Liver (tissue), 9 donors: Measurements from ENCODE around the gene CXCL17. TPM values are rescaled to one million over a fixed set of nuclear protein-coding genes. Genes with fewer than 3 reads are reported as not detected.

Experiments used
- DNase-seq: peaks from one replicate; pipeline ENCODE4 v3.0.0-alpha.2; 2017; ENCODE audit warnings: low spot score
- H3K27ac ChIP-seq, 2 donors: one replicate each; pipeline ENCODE4 v1.7.0; 2013; ENCODE audit warnings: inconsistent platforms in 2 of 2, low read length in 2 of 2, control low read depth in 1 of 2, low read depth in 1 of 2, mild to moderate bottlenecking in 1 of 2
- H3K27me3 ChIP-seq, 4 donors: one replicate each; pipeline versions ENCODE4 v1.6.1 to v1.7.0; 2013; ENCODE audit warnings: low read length in 3 of 4, inconsistent platforms in 1 of 4, mild to moderate bottlenecking in 1 of 4, moderate library complexity in 1 of 4; ENCODE audit not compliant: control insufficient read depth in 4 of 4, insufficient read depth in 4 of 4
- H3K36me3 ChIP-seq, 4 donors: one replicate each; pipeline versions ENCODE4 v1.6.1 to v1.7.0; 2013; ENCODE audit warnings: low read length in 3 of 4, mild to moderate bottlenecking in 3 of 4, low read depth in 1 of 4, moderate library complexity in 1 of 4; ENCODE audit not compliant: control insufficient read depth in 4 of 4, insufficient read depth in 3 of 4
- H3K4me1 ChIP-seq, 4 donors: one replicate each; pipeline versions ENCODE4 v1.6.1 to v1.7.0; 2013; ENCODE audit warnings: low read length in 3 of 4, mild to moderate bottlenecking in 3 of 4, moderate library complexity in 1 of 4; ENCODE audit not compliant: control insufficient read depth in 4 of 4, insufficient read depth in 4 of 4
- H3K4me3 ChIP-seq, 3 donors: one replicate each; pipeline versions ENCODE4 v1.6.1 to v1.7.0; 2013; ENCODE audit warnings: low read length in 3 of 3, control low read depth in 1 of 3, low read depth in 1 of 3, mild to moderate bottlenecking in 1 of 3
- H3K9ac ChIP-seq, 2 donors: one replicate each; pipeline ENCODE4 v1.7.0; 2013; ENCODE audit warnings: low read length in 2 of 2, mild to moderate bottlenecking in 2 of 2, moderate library complexity in 2 of 2, control low read depth in 1 of 2, low read depth in 1 of 2
- H3K9me3 ChIP-seq, 4 donors: one replicate each; pipeline versions ENCODE4 v1.6.1 to v1.7.0; 2013; ENCODE audit warnings: low read length in 3 of 4; ENCODE audit not compliant: control insufficient read depth in 4 of 4
- EGR1 ChIP-seq, 2 donors: IDR thresholded peaks; 2 replicates each; pipeline ENCODE4 v1.6.1; 2016 to 2018; ENCODE audit warnings: antibody characterized with exemption in 2 of 2, low read depth in 2 of 2
- HNF4G ChIP-seq: IDR thresholded peaks from 2 replicates; pipeline ENCODE4 v1.6.1; 2016; ENCODE audit warnings: antibody characterized with exemption
- RAD21 ChIP-seq, 2 donors: IDR thresholded peaks; 2 replicates each; pipeline ENCODE4 v1.6.1; 2016; ENCODE audit warnings: antibody characterized with exemption in 2 of 2, mild to moderate bottlenecking in 2 of 2
- SP1 ChIP-seq: IDR thresholded peaks from 2 replicates; pipeline ENCODE4 v1.6.1; 2018; ENCODE audit warnings: antibody characterized with exemption, mild to moderate bottlenecking
- TAF1 ChIP-seq: conservative IDR thresholded peaks from 2 replicates; pipeline ENCODE4 v1.6.1; 2016; ENCODE audit warnings: antibody characterized with exemption, mild to moderate bottlenecking
- WGBS: extraction: QIAGEN DNeasy Blood & Tissue Kit; methylation state at CpG from one replicate; pipeline ENCODE4 v1.1.7; 2013; 5-methylcytosine and 5-hydroxymethylcytosine counted together
- polyA plus RNA-seq, 2 donors: library from polyadenylated mRNA; stranded (reverse) in 1 of 2; unstranded in 1 of 2; fragments of 200-250 nt in 1 of 2; fragments of >200 nt in 1 of 2; fragmentation: Nextera tagmentation in 1 of 2; extraction: Ambion mirVana in 1 of 2; gene quantifications; one replicate each; pipeline versions ENCODE4 v1.2.1 to v1.2.3, GENCODE V29; 2013 to 2015
- total RNA-seq, 2 donors: library from RNA; depleted of rRNA; stranded (reverse); fragments of >200 nt; gene quantifications; one replicate each; pipeline ENCODE4 v1.2.3, GENCODE V29; 2014
- TF ChIP-seq, protein P1 (sequence below): IDR thresholded peaks from 2 replicates; pipeline ENCODE4 v1.6.1; 2016; ENCODE audit warnings: antibody characterized with exemption, mild to moderate bottlenecking
- TF ChIP-seq, protein P2 (sequence below): IDR thresholded peaks from 2 replicates; pipeline ENCODE4 v1.6.1; 2016; ENCODE audit warnings: antibody characterized with exemption
- TF ChIP-seq, protein P3 (sequence below): fragments of 150-350 bp; IDR thresholded peaks from 2 replicates; pipeline ENCODE4 v1.5.1; 2017; ENCODE audit warnings: improper control_type of control experiment, low read depth, low read length; ENCODE audit not compliant: missing input control
- donor health status: healthy.
- donor health status: healthy.
- donor health status: healthy.
- donor health status: healthy.
- donor health status: healthy.

The CXCL17 gene
- total and polyA plus RNA-seq, 4 donors: 0.10 to 0.93 TPM; not detected in 2

DNA sequence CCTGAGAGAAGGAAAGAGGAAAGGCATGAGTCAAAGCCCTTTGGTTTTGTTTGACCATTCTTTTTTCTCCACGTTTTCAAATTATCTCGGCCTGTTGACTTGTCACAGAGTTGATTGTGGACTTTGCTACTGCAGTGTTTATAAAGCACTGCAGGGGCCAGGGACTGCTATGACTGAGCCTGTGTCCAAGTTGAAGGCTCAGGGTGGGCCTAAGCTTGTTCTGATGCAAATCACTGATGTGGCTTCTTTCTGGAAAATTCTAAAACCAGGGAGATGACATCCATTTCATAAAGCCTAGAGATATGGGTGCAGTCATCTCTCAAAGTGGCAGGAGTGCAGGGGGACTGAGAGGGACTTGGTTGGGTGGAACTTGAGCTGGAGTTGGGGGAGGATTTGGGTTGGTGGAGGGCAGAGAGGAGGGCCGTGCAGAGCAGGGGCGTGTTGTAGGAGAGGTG lies 1.2 kb upstream of the CXCL17 start (continued):
- TF ChIP-seq, protein P1, sequence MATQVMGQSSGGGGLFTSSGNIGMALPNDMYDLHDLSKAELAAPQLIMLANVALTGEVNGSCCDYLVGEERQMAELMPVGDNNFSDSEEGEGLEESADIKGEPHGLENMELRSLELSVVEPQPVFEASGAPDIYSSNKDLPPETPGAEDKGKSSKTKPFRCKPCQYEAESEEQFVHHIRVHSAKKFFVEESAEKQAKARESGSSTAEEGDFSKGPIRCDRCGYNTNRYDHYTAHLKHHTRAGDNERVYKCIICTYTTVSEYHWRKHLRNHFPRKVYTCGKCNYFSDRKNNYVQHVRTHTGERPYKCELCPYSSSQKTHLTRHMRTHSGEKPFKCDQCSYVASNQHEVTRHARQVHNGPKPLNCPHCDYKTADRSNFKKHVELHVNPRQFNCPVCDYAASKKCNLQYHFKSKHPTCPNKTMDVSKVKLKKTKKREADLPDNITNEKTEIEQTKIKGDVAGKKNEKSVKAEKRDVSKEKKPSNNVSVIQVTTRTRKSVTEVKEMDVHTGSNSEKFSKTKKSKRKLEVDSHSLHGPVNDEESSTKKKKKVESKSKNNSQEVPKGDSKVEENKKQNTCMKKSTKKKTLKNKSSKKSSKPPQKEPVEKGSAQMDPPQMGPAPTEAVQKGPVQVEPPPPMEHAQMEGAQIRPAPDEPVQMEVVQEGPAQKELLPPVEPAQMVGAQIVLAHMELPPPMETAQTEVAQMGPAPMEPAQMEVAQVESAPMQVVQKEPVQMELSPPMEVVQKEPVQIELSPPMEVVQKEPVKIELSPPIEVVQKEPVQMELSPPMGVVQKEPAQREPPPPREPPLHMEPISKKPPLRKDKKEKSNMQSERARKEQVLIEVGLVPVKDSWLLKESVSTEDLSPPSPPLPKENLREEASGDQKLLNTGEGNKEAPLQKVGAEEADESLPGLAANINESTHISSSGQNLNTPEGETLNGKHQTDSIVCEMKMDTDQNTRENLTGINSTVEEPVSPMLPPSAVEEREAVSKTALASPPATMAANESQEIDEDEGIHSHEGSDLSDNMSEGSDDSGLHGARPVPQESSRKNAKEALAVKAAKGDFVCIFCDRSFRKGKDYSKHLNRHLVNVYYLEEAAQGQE: peak; percentile 84
- TF ChIP-seq RAD21 (IDR thresholded peaks at IDR 0.05): peak; percentile 22 to 24
- TF ChIP-seq, protein P2, sequence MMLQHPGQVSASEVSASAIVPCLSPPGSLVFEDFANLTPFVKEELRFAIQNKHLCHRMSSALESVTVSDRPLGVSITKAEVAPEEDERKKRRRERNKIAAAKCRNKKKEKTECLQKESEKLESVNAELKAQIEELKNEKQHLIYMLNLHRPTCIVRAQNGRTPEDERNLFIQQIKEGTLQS: no peak
- TF ChIP-seq SP1: peak; percentile 99
- peak in 1 of 2 donors; percentile 59 for TF ChIP-seq EGR1 (IDR thresholded peaks at IDR 0.05; ENCODE audit: low read depth in 2 of 2)
- TF ChIP-seq TAF1: no peak

DNA sequence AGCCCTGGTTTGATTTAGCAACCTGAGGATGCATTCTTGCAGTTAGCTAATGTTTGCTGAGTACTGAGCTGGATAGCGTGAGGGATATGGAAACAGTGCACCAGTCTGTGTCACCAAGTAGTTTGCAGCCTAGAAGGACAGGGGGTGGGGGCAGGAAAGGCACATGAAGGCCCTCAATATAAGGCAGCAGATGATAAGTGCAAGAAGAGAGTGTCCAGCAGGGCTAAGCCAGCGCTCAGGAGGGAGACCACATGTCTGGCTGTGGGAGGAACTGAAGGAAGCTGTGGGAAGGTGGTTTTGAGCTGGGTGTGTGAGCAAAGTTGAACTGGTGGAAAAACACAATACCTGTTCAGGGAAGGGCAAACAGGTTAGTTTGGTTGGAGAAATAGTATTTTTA lies 1.7 kb downstream of the CXCL17 start:
- no peaks in the 10 kb centered on the region for H3K27me3 ChIP-seq
- DNase-seq: no peak
- peaks cover 6 to 25% (median 16%) of the 10 kb centered on the region in 4 donors for H3K4me1 ChIP-seq
- no peaks in the 10 kb centered on the region for H3K36me3 ChIP-seq
- no peaks in the 10 kb centered on the region for H3K9me3 ChIP-seq
- TF ChIP-seq TAF1: no peak
- no peak overlapping the region for H3K9ac ChIP-seq
- no peak overlapping the region for H3K4me3 ChIP-seq
- peak overlapping the region in 1 of 2 donors; percentile 31 for H3K27ac ChIP-seq
- 56% methylated on average over 2 of the region's 2 CpGs for WGBS

DNA sequence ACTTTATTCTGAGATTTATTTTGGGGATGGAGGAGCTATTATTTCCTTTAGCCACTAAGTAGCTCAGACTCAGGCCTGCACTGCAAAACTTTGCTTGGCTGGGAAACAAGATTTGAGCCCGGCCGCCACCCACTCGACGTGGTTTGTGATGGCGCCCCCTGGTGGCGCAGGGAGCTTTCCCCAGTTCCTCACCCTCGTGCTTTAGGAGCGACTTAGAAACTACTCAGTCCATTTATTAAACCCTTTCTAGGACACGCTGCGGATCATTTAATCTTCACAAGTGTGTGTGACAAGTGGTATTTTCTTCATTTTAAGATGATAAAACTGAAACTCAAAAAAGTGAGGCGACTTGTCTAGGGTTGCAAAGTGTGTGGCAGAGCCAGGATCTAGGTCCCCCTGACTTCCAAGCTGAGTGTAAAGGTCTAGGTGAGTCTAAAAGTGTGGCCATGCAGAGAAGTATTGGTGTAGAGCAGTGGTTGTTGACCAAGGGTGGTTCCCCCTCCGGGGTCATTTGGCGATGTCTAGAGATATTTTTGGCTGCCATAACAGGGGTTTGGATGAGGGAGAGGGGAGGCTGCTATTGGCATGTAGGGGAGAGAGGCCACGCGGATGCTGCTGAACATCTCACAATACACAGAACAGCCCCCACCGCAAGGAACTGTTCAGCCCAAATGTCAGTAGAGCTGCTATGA lies 2.2 kb downstream of the CXCL17 start:
- H3K4me3 ChIP-seq: no peak overlapping the region

More for the DNA sequence above, 2.2 kb downstream of the CXCL17 start:
- peak; percentile 82 for DNase-seq
- TF ChIP-seq RAD21 (IDR thresholded peaks at IDR 0.05): peak; percentile 62 to 75
- no peak for TF ChIP-seq HNF4G
- TF ChIP-seq, protein P3, sequence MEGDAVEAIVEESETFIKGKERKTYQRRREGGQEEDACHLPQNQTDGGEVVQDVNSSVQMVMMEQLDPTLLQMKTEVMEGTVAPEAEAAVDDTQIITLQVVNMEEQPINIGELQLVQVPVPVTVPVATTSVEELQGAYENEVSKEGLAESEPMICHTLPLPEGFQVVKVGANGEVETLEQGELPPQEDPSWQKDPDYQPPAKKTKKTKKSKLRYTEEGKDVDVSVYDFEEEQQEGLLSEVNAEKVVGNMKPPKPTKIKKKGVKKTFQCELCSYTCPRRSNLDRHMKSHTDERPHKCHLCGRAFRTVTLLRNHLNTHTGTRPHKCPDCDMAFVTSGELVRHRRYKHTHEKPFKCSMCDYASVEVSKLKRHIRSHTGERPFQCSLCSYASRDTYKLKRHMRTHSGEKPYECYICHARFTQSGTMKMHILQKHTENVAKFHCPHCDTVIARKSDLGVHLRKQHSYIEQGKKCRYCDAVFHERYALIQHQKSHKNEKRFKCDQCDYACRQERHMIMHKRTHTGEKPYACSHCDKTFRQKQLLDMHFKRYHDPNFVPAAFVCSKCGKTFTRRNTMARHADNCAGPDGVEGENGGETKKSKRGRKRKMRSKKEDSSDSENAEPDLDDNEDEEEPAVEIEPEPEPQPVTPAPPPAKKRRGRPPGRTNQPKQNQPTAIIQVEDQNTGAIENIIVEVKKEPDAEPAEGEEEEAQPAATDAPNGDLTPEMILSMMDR: peak; percentile 83
- Histone ChIP-seq H3K9ac (no peak overlapping the region), H3K27me3 (no peaks in the 10 kb centered on the region), H3K4me1 (peaks cover 6 to 25% (median 16%) of the 10 kb centered on the region in 4 donors), H3K9me3 (no peaks in the 10 kb centered on the region), H3K27ac (peak overlapping the region; percentile 8 to 31), H3K36me3 (no peaks in the 10 kb centered on the region)
- WGBS: 25% methylated on average over 16 of the region's 16 CpGs
